T-helper 2 cell treated with Interferon-gamma antibody and Interleukin-4, amounts not matched to agents 100 ng/mL and 5 ng/mL, for 36 hours (primary cell): ENCODE data around the gene PRICKLE2. TPM values are rescaled to one million over a fixed set of nuclear protein-coding genes. Genes with fewer than 3 reads are reported as not detected.

Experiments
- intact Hi-C: fragments of 100-400 bp; cut with micrococcal nuclease; formaldehyde crosslinking; loops from one replicate; pipeline ENCODE4 v1.15.1; 2023
- total RNA-seq: library from RNA; stranded (reverse); gene quantifications from 2 replicates; pipeline ENCODE4 v1.2.3, GENCODE V29; 2022

PRICKLE2 gene
- total RNA-seq, 1 donor from 2014 or later, result not detected

GRCh38 chr3:64254443-64254842 is 29.2 kb upstream of the PRICKLE2 start:
- intact Hi-C loops, result no loop called here

GRCh38 chr3:64253689-64254088 is 28.4 kb upstream of the PRICKLE2 start:
- intact Hi-C loops, result no loop called here

- intact Hi-C loops, result no loop called here
Observed at GRCh38 chr3:64251019-64251418, 25.8 kb upstream of the PRICKLE2 start.

- intact Hi-C loops, result no loop called here
Observed at GRCh38 chr3:64247991-64248646, 22.9 kb upstream of the PRICKLE2 start.

- intact Hi-C loops, result no loop called here
Observed at GRCh38 chr3:64244011-64244942, 19.0 kb upstream of the PRICKLE2 start.

GRCh38 chr3:64242435-64242834 is 17.2 kb upstream of the PRICKLE2 start:
- intact Hi-C loops, result no loop called here

GRCh38 chr3:64240959-64241358 is 15.7 kb upstream of the PRICKLE2 start:
- intact Hi-C loops, result no loop called here

- intact Hi-C loops, result no loop called here
Observed at GRCh38 chr3:64240396-64240795, 15.1 kb upstream of the PRICKLE2 start.

- intact Hi-C loops, result no loop called here
Observed at GRCh38 chr3:64239841-64240240, 14.6 kb upstream of the PRICKLE2 start.

- intact Hi-C loops, result no loop called here
Observed at GRCh38 chr3:64238971-64239667, 13.9 kb upstream of the PRICKLE2 start.

GRCh38 chr3:64237083-64237482 is 11.8 kb upstream of the PRICKLE2 start:
- intact Hi-C loops, result no loop called here

GRCh38 chr3:64235605-64236004 is 10.3 kb upstream of the PRICKLE2 start:
- intact Hi-C loops, result no loop called here

GRCh38 chr3:64234571-64234970 is 9.3 kb upstream of the PRICKLE2 start:
- intact Hi-C loops, result no loop called here

- intact Hi-C loops, result no loop called here
Observed at GRCh38 chr3:64232821-64233220, 7.6 kb upstream of the PRICKLE2 start.

GRCh38 chr3:64229903-64230302 is 4.6 kb upstream of the PRICKLE2 start:
- intact Hi-C loops, result no loop called here

- intact Hi-C loops, result no loop called here
Observed at GRCh38 chr3:64228110-64228509, 2.8 kb upstream of the PRICKLE2 start.

GRCh38 chr3:64226730-64227129 is 1.5 kb upstream of the PRICKLE2 start:
- intact Hi-C loops, result no loop called here

GRCh38 chr3:64225695-64226499 is 631 bp upstream of the PRICKLE2 start:
- intact Hi-C loops, result no loop called here

GRCh38 chr3:64223791-64224745 is 1.2 kb downstream of the PRICKLE2 start:
- intact Hi-C loops, result no loop called here

GRCh38 chr3:64222501-64223111 is 2.7 kb downstream of the PRICKLE2 start:
- intact Hi-C loops, result no loop called here
